H1 (cell line): ENCODE measurements around the gene NMRAL1. TPM values are rescaled to one million over a fixed set of nuclear protein-coding genes. Genes with fewer than 3 reads are reported as not detected.

Experiments used
- CTCF ChIA-PET: fragments of 300-600 bp; sonication (Branson Sonifier 250); formaldehyde crosslinking; loops from one replicate; lab custom pipeline; 2021; ENCODE audit not compliant: partially characterized antibody; lab: Charles Lee
- POLR2A ChIA-PET: fragments of 300-600 bp; sonication (Branson Sonifier 250); formaldehyde crosslinking; loops from one replicate; lab custom pipeline; 2021; ENCODE audit warnings: inconsistent platforms; ENCODE audit not compliant: partially characterized antibody; lab: Charles Lee
- DNase-seq, 2 experiments: peaks; one replicate each; pipeline versions ENCODE4 v3.0.0 to v3.0.0-alpha.2; 2010 to 2022; ENCODE audit warnings: low spot score in 2 of 2, low read depth in 1 of 2, mixed read lengths in 1 of 2
- FAIRE-seq: peaks from 2 replicates; lab custom pipeline; 2011; peaks lifted over from hg19 to GRCh38; lab: Jason Lieb, UNC
- H2AFZ ChIP-seq: 2 replicates; pipeline ENCODE4 v1.8.1; 2012; ENCODE audit warnings: low read length, inconsistent platforms
- H2AK5ac ChIP-seq: 2 replicates; pipeline ENCODE4 v1.6.1; 2013; ENCODE audit warnings: low read depth, low read length
- H2BK120ac ChIP-seq: replicated peaks from 2 replicates; pipeline ENCODE3; 2013; ENCODE audit warnings: low read depth, low read length, inconsistent platforms
- H2BK12ac ChIP-seq: 2 replicates; pipeline ENCODE4 v1.6.1; 2013; ENCODE audit warnings: low read depth, low read length
- H2BK15ac ChIP-seq: 2 replicates; pipeline ENCODE4 v1.6.1; 2013; ENCODE audit warnings: low read length
- H2BK20ac ChIP-seq: 2 replicates; pipeline ENCODE4 v1.6.1; 2013; ENCODE audit warnings: low read length
- H2BK5ac ChIP-seq: 2 replicates; pipeline ENCODE4 v1.6.1; 2013; ENCODE audit warnings: low read depth, low read length
- H3K14ac ChIP-seq: 2 replicates; pipeline ENCODE4 v1.6.1; 2013; ENCODE audit warnings: inconsistent platforms; ENCODE audit not compliant: insufficient read length
- H3K18ac ChIP-seq: 2 replicates; pipeline ENCODE4 v1.6.1; 2013; ENCODE audit warnings: low read length; ENCODE audit errors: extremely low read depth
- H3K23ac ChIP-seq: 2 replicates; pipeline ENCODE4 v1.6.1; 2013; ENCODE audit warnings: inconsistent platforms; ENCODE audit not compliant: insufficient read length
- H3K23me2 ChIP-seq: 2 replicates; pipeline ENCODE4 v1.6.1; 2013; ENCODE audit warnings: low read depth, low read length
- H3K27ac ChIP-seq: 2 replicates; pipeline ENCODE4 v1.6.1; 2011; ENCODE audit warnings: low read depth, low read length, inconsistent platforms
- H3K27me3 ChIP-seq, 4 experiments: replicated peaks in 1 of 4; 1 replicate in 1 of 4; 2 replicates in 3 of 4; pipeline versions ENCODE4 v1.6.1 to v1.8.1; 2011 to 2013; ENCODE audit warnings: low read length in 3 of 4, mild to moderate bottlenecking in 3 of 4, inconsistent platforms in 2 of 4, mixed read lengths in 2 of 4, moderate library complexity in 1 of 4; ENCODE audit not compliant: control insufficient read depth in 3 of 4, insufficient read depth in 3 of 4; ENCODE audit errors: extremely low read depth in 1 of 4
- H3K36me3 ChIP-seq, 4 experiments: 2 replicates each; pipeline versions ENCODE4 v1.6.1 to v1.8.1; 2011 to 2013; ENCODE audit warnings: mild to moderate bottlenecking in 4 of 4, low read length in 3 of 4, moderate library complexity in 2 of 4, control low read depth in 1 of 4, inconsistent platforms in 1 of 4; ENCODE audit not compliant: insufficient read depth in 4 of 4, control insufficient read depth in 2 of 4
- H3K4ac ChIP-seq: replicated peaks from 2 replicates; pipeline ENCODE3; 2013; ENCODE audit warnings: low read length, low read depth, mixed read lengths, inconsistent platforms; ENCODE audit not compliant: insufficient read length
- H3K4me1 ChIP-seq, 4 experiments: replicated peaks in 1 of 4; 1 replicate in 1 of 4; 2 replicates in 3 of 4; pipeline versions ENCODE4 v1.6.1 to v1.8.1; 2011 to 2013; ENCODE audit warnings: low read length in 3 of 4, inconsistent platforms in 2 of 4, mixed read lengths in 1 of 4; ENCODE audit not compliant: insufficient read depth in 4 of 4, control insufficient read depth in 3 of 4
- H3K4me2 ChIP-seq, 2 experiments: 2 replicates each; pipeline versions ENCODE4 v1.6.1 to v1.8.1; 2011 to 2013; ENCODE audit warnings: low read depth in 2 of 2, low read length in 2 of 2, control low read depth in 1 of 2, inconsistent platforms in 1 of 2, mild to moderate bottlenecking in 1 of 2; ENCODE audit not compliant: insufficient read depth in 1 of 2
- H3K4me3 ChIP-seq, 4 experiments: fragments of 200-600, 300-600 bp in 1 of 4; sonication (generic), shearing (Covaris generic), sonication (Bioruptor Twin) in 1 of 4; 2 replicates each; pipeline versions ENCODE4 v1.5.1 to v1.8.1; 2011 to 2016; ENCODE audit warnings: low read length in 4 of 4, low read depth in 3 of 4, control low read depth in 2 of 4, inconsistent platforms in 2 of 4, mild to moderate bottlenecking in 2 of 4, mixed read lengths in 1 of 4, moderate library complexity in 1 of 4; ENCODE audit not compliant: insufficient read depth in 2 of 4; ENCODE audit errors: extremely low read depth in 1 of 4
- H3K56ac ChIP-seq: replicated peaks from 2 replicates; pipeline ENCODE3; 2013; ENCODE audit warnings: low read depth, mild to moderate bottlenecking, mixed read lengths, low read length, inconsistent platforms; ENCODE audit not compliant: insufficient read length
- H3K79me1 ChIP-seq: 2 replicates; pipeline ENCODE4 v1.6.1; 2013; ENCODE audit warnings: low read depth, low read length, control low read depth
- H3K79me2 ChIP-seq, 2 experiments: 2 replicates each; pipeline versions ENCODE4 v1.6.1 to v1.8.1; 2012 to 2013; ENCODE audit warnings: low read length in 2 of 2, mild to moderate bottlenecking in 2 of 2, inconsistent platforms in 1 of 2; ENCODE audit not compliant: insufficient read depth in 2 of 2, control insufficient read depth in 1 of 2
- H3K9ac ChIP-seq, 4 experiments: replicated peaks in 1 of 4; 1 replicate in 1 of 4; 2 replicates in 3 of 4; pipeline versions ENCODE4 v1.6.1 to v1.8.1; 2011 to 2013; ENCODE audit warnings: low read depth in 3 of 4, low read length in 3 of 4, control low read depth in 2 of 4, mild to moderate bottlenecking in 2 of 4, moderate library complexity in 2 of 4, inconsistent platforms in 1 of 4; ENCODE audit errors: extremely low read depth in 1 of 4
- H3K9me3 ChIP-seq, 2 experiments: 2 replicates each; pipeline versions ENCODE4 v1.6.1 to v1.8.1; 2012 to 2013; ENCODE audit warnings: mild to moderate bottlenecking in 2 of 2, moderate library complexity in 2 of 2, control low read depth in 1 of 2, inconsistent platforms in 1 of 2, low read depth in 1 of 2, low read length in 1 of 2, mixed read lengths in 1 of 2; ENCODE audit not compliant: insufficient read depth in 2 of 2
- H4K20me1 ChIP-seq, 2 experiments: replicated peaks in 1 of 2; 2 replicates each; pipeline versions ENCODE3 to v1.8.1; 2011 to 2013; ENCODE audit warnings: inconsistent platforms in 2 of 2, low read length in 2 of 2, mild to moderate bottlenecking in 1 of 2; ENCODE audit not compliant: insufficient read depth in 2 of 2, control insufficient read depth in 1 of 2
- H4K5ac ChIP-seq: 2 replicates; pipeline ENCODE4 v1.6.1; 2013; ENCODE audit warnings: low read length, low read depth, mixed read lengths, inconsistent platforms; ENCODE audit not compliant: insufficient read length
- H4K8ac ChIP-seq: 2 replicates; pipeline ENCODE4 v1.8.0; 2013; ENCODE audit warnings: mild to moderate bottlenecking, moderate library complexity, low read length, inconsistent platforms; ENCODE audit not compliant: insufficient read depth; ENCODE audit errors: extremely low read depth
- H4K91ac ChIP-seq: replicated peaks from 2 replicates; pipeline ENCODE3; 2013; ENCODE audit warnings: low read length, mixed read lengths, inconsistent platforms; ENCODE audit not compliant: insufficient read length
- BACH1 ChIP-seq: IDR thresholded peaks from 2 replicates; pipeline ENCODE4 v1.6.1; 2012; ENCODE audit warnings: low read length, improper control_type of control experiment
- CBX8 ChIP-seq: fragments of 300-800, 300-1000 bp; sonication (generic); IDR thresholded peaks from 2 replicates; pipeline ENCODE4 v1.7.1; 2016; ENCODE audit warnings: low read depth, low read length, borderline replicate concordance
- CHD2 ChIP-seq: IDR thresholded peaks from 2 replicates; pipeline ENCODE4 v1.6.1; 2012; ENCODE audit warnings: low read length, improper control_type of control experiment
- CTBP2 ChIP-seq: IDR thresholded peaks from 2 replicates; pipeline ENCODE4 v1.7.0; 2011; ENCODE audit warnings: borderline replicate concordance, mild to moderate bottlenecking, moderate library complexity, mixed read lengths, low read length; ENCODE audit not compliant: insufficient read depth, insufficient read length
- CTCF ChIP-seq, 3 experiments: IDR thresholded peaks; 1 replicate in 2 of 3; 2 replicates in 1 of 3; pipeline versions ENCODE4 v1.5.1 to v1.6.1; 2011; ENCODE audit warnings: low read length in 3 of 3, mild to moderate bottlenecking in 3 of 3, inconsistent platforms in 2 of 3, low read depth in 1 of 3, moderate library complexity in 1 of 3; ENCODE audit not compliant: insufficient read depth in 1 of 3; ENCODE audit errors: control extremely low read depth in 1 of 3
- EGR1 ChIP-seq: IDR thresholded peaks from 2 replicates; pipeline ENCODE4 v1.6.1; 2011; ENCODE audit warnings: low read depth, low read length, borderline replicate concordance
- JUN ChIP-seq: IDR thresholded peaks from 2 replicates; pipeline ENCODE4 v1.6.1; 2011; ENCODE audit warnings: low read depth, mild to moderate bottlenecking, improper control_type of control experiment, low read length
- KDM4A ChIP-seq: IDR thresholded peaks from one replicate; pipeline ENCODE4 v1.7.1; 2012; ENCODE audit warnings: low read depth, mild to moderate bottlenecking, moderate library complexity, low read length, inconsistent platforms; ENCODE audit not compliant: severe bottlenecking
- KDM5A ChIP-seq: fragments of 200-600 bp; IDR thresholded peaks from 2 replicates; pipeline ENCODE4 v1.7.1; 2012; ENCODE audit warnings: mild to moderate bottlenecking, low read length, inconsistent platforms, mixed read lengths
- TCF12 ChIP-seq: IDR thresholded peaks from 2 replicates; pipeline ENCODE4 v1.6.1; 2011; ENCODE audit warnings: low read depth, mild to moderate bottlenecking, low read length
- TEAD4 ChIP-seq: IDR thresholded peaks from 2 replicates; pipeline ENCODE4 v1.6.1; 2012; ENCODE audit warnings: low read depth, low read length, inconsistent platforms, mixed read lengths
- YY1 ChIP-seq: IDR thresholded peaks from 2 replicates; pipeline ENCODE4 v1.6.1; 2011; ENCODE audit warnings: low read depth, mild to moderate bottlenecking, low read length
- WGBS, 2 experiments: shearing (Covaris generic) in 1 of 2; methylation state at CpG; one replicate each; pipeline versions ENCODE4 v1.1.6 to v1.1.7; 2013 to 2015; ENCODE audit warnings: low lambda C conversion rate in 2 of 2, mixed read lengths in 2 of 2, inconsistent platforms in 1 of 2, low coverage in 1 of 2, missing lambda C conversion rate in 1 of 2; ENCODE audit not compliant: insufficient replicate concordance in 2 of 2, insufficient coverage in 1 of 2, insufficient read length in 1 of 2; ENCODE audit errors: extremely low coverage in 1 of 2, missing lambda C conversion rate in 1 of 2; 5-methylcytosine and 5-hydroxymethylcytosine counted together
- polyA plus RNA-seq, 7 experiments: library from polyadenylated mRNA; depleted of rRNA in 3 of 7; stranded (reverse) in 5 of 7; unstranded in 2 of 7; fragments of >200 nt in 5 of 7; fragments of 200-250 nt in 2 of 7; gene quantifications; 1 replicate in 5 of 7; 2 replicates in 1 of 7; 4 replicates in 1 of 7; pipeline versions ENCODE4 v1.2.1 to v1.2.3, GENCODE V29; 2011 to 2013; ENCODE audit warnings: missing spikeins in 2 of 7, mixed read lengths in 2 of 7
- total RNA-seq: library from RNA; stranded (reverse); fragmentation: NEBNext Ultra II Directional; extraction: Animal tissue kit (Norgen Biotek cat#: 25700); gene quantifications from 2 replicates; pipeline ENCODE4 v1.2.1, GENCODE V29; 2021

NMRAL1 gene
- total and polyA plus RNA-seq, 2 of the 8 experiments (the other 6 are each of a cell fraction or from before 2014, with no cell fraction given) = 66.8 to 143 TPM

GRCh38 chr16:4496305-4496704, 21.9 kb upstream of the NMRAL1 start:
- WGBS, 2 experiments = 90% methylated on average over 4 of the region's 4 CpGs; no CpG with 5 or more reads in 1 of the 2 experiments
- H3K9me3 ChIP-seq = no peaks in the 10 kb centered on the region
- H4K91ac ChIP-seq = no peak overlapping the region
- H3K4me2 ChIP-seq = no peak overlapping the region
- no peak overlapping the region for H2AFZ ChIP-seq
- H3K27me3 ChIP-seq = no peaks in the 10 kb centered on the region
- H3K4ac ChIP-seq = no peak overlapping the region
- no peaks in the 10 kb centered on the region for H3K23me2 ChIP-seq
- H2BK15ac ChIP-seq = no peak overlapping the region
- H3K4me3 ChIP-seq = no peak overlapping the region
- H3K79me2 ChIP-seq = peaks cover 0 to 6% of the 10 kb centered on the region in 2 experiments; a peak in 1 of 4 replicates
- DNase-seq (no peak), FAIRE-seq (no peak)
- H3K18ac ChIP-seq = no peak overlapping the region
- H3K27ac ChIP-seq = no peak overlapping the region
- TF ChIP-seq KDM5A (no peak), EGR1 (no peak), TCF12 (no peak), CBX8 (no peak), BACH1 (no peak), CTCF (IDR thresholded peaks at IDR 0.05; ENCODE audit: control extremely low read depth in 1 of 3, insufficient read depth in 1 of 3, low read depth in 1 of 3, low read length in 3 of 3) (no peak), YY1 (no peak), JUN (no peak), KDM4A (no peak), TEAD4 (no peak), CTBP2 (no peak), CHD2 (no peak)
- no peak overlapping the region for H3K56ac ChIP-seq
- H4K5ac ChIP-seq = no peak overlapping the region
- no peak overlapping the region for H3K23ac ChIP-seq
- no peaks in the 10 kb centered on the region for H4K20me1 ChIP-seq
- H3K14ac ChIP-seq = no peak overlapping the region
- no peak overlapping the region for H2BK5ac ChIP-seq
- H3K9ac ChIP-seq = no peak overlapping the region
- H3K79me1 ChIP-seq = no peaks in the 10 kb centered on the region
- no peaks in the 10 kb centered on the region for H3K4me1 ChIP-seq
- POLR2A ChIA-PET = no interaction called here
- H2BK120ac ChIP-seq = no peak overlapping the region
- no peak overlapping the region for H2BK12ac ChIP-seq
- H3K36me3 ChIP-seq = no peaks in the 10 kb centered on the region; a peak in 1 of 8 replicates
- CTCF ChIA-PET = interaction anchor here (1.0 to 2.3 kb wide), 5 partner anchors 10 to 52 kb away, joined by 3 to 15 read pairs (median 3); partner anchors contain the start of gene HMOX2
- H2BK20ac ChIP-seq = no peak overlapping the region
- no peak overlapping the region for H4K8ac ChIP-seq
- no peak overlapping the region for H2AK5ac ChIP-seq
